Adrenal gland (tissue), 5 donors: ENCODE results near the gene PARD6G.

Experiments used
- CTCF ChIP-seq, 6 experiments: fragments of 450-650 bp in 4 of 6; fragments of 200-600 bp in 2 of 6; sonication (generic) in 1 of 6; IDR thresholded peaks; 1 replicate in 5 of 6; 2 replicates in 1 of 6; pipeline versions ENCODE4 v1.5.1 to v1.8.0; 2016 to 2021; ENCODE audit warnings: antibody characterized with exemption in 6 of 6, mild to moderate bottlenecking in 2 of 6, moderate library complexity in 1 of 6
- POLR2A ChIP-seq, 2 donors: fragments of 450-650 bp; IDR thresholded peaks; one replicate each; pipeline ENCODE4 v1.6.1; 2017; ENCODE audit warnings: antibody characterized with exemption in 2 of 2, mild to moderate bottlenecking in 2 of 2, moderate library complexity in 1 of 2
- donor health status: DM: no; HTN: no; CAD: no.

GRCh38 chr18:80148326-80149199 is 98.8 kb downstream of the PARD6G start:
- TF ChIP-seq POLR2A (IDR thresholded peaks at IDR 0.05) (no peak), CTCF (IDR thresholded peaks at IDR 0.05) (no peak)
